HTERT RPE-1 (cell line): ENCODE data around the gene C11orf24.

Experiments used
- in situ Hi-C: fragments of 300-500 bp; cut with MboI; formaldehyde crosslinking; loops from 4 replicates; pipeline ENCODE4 v1.14.3; 2020; ENCODE audit warnings: low sequenced_read_pairs

The C11orf24 gene

GRCh38 chr11:68271781-68272608 is at the start of gene C11orf24:
Gene C11orf24, minus strand, starts transcription at chr11:68271973. Its CDS starts 8,206 bp downstream, at chr11:68263767.
- in situ Hi-C loops, result no loop called here

DNA sequence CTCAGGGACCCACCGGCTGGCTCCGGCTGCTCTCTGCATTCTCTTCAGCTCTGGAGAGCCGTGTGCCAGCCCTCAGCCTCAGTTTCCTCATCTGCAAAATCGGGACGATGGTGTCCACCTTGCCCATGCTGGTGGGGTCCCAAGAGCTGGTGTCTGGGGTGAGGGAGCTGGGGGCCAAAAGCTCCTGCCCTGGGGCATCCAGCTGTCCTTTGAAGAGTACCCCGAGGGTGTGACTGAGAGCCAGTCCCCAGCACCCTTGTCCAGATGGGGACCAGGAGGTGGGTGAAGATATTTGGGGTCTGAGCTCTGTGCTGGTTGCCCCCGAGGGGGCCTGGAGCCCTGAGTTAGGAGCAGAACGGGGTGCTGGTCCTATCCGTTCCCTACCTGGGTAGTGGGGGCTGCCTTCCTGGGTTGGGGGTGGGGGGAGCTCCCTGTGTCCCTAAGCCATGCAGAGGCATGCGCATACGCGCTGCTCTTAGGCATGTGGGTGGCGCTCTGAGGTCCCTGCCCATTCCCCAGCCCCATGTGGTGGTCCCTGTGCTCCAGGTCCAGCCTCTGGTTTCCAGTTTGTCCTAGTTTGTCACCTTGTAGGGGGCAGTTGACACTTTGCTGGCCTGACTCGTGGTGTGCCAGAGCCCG is 45.5 kb upstream of the C11orf24 start:
- in situ Hi-C loops, result no loop called here

- in situ Hi-C loops, result no loop called here
Observed at GRCh38 chr11:68315171-68315920, 43.6 kb upstream of the C11orf24 start.

DNA sequence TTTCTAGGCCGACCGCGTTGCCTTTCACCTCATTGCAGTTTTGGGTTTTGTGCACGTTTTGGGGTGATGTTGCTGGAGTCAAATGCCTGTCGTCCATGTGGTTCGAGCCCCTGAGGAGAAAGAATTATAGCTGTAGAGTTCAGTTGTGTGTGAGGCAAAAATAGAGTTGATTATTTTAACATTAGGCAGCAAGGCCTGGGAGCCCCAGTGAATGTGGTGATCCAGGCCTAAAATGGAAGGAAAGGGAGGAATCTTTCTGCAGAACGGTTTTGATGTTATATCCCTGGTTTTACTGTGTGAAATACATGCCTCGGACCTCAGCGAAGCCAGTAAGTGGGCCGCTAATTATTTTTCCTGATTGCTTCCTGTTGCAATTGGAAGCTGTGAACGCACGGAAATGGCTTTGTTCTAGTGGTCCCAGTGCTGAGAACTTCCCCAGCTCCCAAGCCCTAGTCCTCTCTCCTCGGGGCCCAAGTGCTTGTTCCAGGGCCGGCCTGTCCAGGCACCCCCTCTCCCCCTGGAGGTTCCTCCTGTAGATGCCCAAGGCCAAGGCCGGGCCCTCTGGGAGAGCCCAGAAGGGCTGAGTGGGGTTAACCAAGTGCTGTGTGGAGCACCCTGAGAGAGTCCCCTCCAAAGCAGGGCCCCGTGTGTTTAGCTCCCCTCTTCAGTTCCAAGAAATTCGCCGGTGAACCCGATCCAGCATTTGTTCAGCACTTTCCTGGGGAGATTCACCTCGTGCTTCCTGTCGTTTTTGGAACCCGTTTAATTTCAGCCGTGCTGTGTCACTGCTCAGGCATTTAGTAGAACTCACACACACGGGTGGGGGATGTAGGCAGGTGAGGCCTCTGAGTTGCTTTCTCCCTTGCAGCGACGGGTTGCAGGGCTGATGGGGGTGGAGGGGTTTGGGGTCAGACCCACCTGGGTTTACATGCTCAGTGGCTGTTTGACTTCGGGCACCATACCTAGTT is 42.7 kb upstream of the C11orf24 start:
- in situ Hi-C loops, result no loop called here

DNA sequence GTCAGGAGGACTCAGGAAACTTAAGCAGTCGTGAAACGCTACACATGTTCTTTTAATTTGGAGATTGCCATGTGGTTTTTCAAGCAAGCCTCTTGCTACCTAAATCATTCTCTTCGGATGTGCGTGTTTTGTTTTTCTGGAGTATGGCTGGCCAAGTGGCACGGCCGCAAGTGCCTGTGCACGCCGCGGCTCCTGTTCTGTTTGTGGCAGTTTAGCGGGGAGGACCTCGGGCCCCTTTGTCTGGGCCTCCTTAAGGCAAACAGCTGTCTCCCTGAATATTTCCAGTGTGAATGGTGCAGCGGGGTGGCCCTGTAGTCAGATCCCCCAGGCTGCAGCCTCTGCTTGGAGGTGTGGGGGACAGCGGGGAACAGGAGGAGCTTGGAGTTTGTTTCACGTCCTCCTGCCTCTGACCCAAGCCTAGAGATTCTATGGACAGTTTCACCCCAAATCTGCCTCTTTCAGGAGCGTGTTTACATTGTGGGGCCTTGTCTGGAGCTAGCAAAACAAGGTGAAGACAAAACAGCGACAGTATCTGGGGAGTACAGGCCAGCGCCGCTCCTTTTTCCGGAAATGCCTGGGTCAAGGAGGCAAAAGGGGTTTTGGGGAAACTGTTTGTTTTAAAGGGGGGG is 41.9 kb upstream of the C11orf24 start:
- in situ Hi-C loops, result no loop called here

GRCh38 chr11:68312780-68313573 is 41.2 kb upstream of the C11orf24 start:
- in situ Hi-C loops, result no loop called here

DNA sequence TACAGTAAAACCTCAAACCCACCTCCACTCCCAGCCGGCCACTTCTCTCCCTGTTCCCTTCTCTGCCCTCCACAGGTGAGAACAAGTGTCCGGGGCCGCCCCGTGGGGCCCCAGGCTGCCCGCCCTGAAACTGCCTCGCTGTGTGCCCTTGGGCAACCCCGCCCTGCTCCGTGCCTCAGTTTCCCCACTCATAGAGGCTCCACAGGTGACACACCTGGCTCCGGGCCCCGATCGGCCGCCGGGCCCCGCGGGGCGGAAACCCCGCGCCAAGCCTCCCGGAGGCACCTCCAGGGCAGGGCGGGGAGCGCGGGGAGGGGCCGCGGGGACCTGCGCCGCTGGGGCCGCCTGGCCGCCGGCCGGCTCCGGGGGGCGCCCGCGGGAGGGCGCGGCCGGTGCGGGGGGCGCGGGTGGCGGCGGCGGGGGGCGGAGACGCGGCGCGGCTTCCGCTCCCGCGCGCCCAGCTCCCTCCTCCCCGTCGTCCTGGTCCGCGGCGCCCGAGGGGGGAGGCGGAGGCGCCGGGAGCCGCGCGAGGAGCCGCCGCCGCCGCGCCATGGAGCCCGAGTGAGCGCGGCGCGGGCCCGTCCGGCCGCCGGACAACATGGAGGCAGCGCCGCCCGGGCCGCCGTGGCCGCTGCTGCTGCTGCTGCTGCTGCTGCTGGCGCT is 40.5 kb upstream of the C11orf24 start, which contains the start of gene LRP5:
LRP5 (plus strand) TSS at position 475 of the 663 bp plus-strand sequence; CDS start at position 599, 124 bp downstream.
- in situ Hi-C loops, result no loop called here

DNA sequence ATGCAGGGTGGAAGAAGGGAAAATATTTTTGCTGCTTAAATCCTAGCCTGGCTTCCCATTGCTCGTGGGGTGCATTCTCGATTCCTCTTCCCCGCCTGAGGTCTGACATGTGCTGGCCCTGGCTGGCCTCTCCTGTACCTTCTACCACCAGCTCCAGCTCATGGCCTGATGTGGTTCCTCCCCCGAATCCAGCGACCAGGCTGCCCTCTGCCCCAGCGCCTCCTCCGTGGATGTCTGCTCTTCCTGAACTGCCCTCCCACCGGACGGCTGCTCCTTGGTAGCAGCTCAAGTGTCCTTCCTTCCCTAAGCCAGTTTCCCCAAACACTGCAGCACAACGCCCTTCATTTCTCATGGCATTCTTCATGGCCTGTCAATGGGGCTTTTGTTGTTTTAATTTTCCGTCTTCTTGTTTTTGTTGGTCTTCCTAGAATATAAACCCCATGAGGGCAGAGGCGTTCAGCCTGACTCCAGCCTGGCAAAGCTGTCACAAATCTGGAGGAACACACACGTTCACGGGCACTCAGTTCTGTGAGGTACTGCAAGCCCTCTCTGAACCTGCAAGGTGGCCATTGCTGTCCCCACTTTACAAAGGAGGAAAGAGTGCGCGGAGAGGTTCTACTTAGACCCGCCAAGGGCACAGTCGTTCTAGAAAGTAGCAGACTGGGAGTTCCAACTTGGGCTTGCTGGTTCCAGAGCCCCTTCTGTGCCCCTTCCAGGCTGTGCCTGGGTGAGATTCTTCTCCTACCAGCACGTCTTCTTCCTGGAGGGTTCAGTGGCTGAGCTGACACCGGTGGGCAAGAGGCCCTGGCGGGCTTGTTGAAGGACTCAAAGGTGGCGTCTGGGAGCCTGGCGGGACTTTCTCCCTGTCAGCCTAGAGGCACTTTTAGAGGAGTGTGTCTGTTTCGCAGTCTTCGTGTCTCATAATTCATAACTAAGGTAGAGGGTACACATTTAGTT is 39.7 kb upstream of the C11orf24 start:
- in situ Hi-C loops, result no loop called here

DNA sequence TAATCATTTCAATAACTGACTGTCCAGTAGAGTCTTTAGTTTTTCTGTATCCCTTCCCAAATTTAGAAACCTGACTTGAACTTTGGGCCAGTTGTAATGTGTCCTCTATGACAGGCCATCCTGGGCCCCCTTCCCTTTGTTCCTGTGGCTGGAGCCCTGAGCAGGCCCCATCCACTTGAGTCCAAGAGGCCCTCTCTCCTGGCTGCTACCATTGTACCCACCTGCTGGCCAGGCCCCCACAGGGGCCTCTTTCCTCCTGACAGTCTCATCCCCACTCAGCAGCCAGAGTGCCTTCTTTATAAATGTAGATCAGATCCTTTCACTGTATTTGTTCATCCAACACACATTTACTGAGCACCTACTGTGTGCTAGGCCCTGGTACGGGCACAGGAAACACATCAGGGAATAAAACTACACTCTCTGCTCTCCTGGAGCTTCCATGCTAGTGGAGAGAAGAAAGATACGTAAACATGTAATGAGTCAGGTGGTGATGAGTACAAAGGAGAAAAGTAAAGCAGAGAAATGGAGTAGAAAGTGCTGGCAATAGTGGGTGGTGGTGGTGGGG is 37.9 kb upstream of the C11orf24 start:
- in situ Hi-C loops, result no loop called here

GRCh38 chr11:68308068-68308467 is 36.3 kb upstream of the C11orf24 start:
- in situ Hi-C loops, result no loop called here

DNA sequence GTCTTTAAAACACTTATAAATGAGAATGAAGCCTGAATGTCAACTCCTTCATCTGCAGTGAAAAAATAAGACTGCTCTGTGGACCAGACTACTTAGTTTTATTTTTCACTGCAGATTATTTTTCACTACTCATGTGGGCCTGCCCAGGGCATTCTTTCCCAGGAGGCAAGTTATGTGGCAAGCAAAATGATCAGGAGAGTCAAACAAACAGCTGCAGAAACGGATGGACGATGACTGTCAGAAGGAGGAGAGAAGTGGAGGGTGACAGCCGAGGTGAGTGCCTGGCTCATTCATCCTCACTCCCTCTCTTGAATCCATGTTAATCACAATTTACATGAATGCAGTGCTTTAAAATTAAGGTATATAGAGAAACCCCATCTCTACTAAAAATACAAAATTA is 34.9 kb upstream of the C11orf24 start:
- in situ Hi-C loops, result no loop called here

GRCh38 chr11:68303982-68304780 is 32.4 kb upstream of the C11orf24 start:
- in situ Hi-C loops, result no loop called here

DNA sequence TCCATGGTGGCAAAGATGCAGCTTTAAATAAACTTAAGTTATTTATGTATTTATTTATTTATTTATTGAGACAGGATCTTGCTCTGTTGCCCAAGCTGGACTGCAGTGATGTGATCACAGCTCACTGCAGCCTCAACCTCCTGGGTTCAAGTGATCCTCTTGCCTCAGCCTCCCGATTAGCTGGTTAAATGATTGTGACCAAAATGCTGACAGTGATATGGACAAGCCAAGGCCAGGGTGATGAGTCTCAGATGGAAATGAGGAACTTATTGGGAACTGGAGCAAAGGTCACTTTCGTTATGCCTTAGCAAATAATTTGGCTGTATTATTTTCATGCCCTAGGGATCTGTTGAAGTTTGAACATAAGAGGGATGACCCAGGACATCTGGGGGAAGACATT is 31.3 kb upstream of the C11orf24 start:
- in situ Hi-C loops, result no loop called here

- in situ Hi-C loops, result no loop called here
Observed at GRCh38 chr11:68302670-68303069, 30.9 kb upstream of the C11orf24 start.

DNA sequence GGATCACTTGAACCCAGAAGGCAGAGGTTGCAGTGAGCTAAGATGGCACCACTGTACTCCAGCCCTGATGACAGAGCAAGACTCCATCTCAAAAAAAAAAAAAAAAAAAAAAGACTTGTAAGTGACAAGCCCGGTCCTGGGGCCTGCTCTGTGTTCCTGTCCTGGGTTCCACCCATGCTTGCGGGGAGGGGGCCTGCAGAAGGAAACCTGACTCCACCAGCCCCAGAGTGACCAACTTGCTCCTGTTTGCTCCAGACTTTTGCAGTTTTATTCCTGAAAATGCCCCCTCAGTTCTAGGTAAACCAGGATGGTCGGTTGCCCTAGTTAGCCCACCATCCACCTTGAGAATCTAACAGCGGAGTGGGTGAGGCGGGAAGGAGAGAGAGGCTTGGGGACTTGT is 30.5 kb upstream of the C11orf24 start:
- in situ Hi-C loops, result no loop called here

DNA sequence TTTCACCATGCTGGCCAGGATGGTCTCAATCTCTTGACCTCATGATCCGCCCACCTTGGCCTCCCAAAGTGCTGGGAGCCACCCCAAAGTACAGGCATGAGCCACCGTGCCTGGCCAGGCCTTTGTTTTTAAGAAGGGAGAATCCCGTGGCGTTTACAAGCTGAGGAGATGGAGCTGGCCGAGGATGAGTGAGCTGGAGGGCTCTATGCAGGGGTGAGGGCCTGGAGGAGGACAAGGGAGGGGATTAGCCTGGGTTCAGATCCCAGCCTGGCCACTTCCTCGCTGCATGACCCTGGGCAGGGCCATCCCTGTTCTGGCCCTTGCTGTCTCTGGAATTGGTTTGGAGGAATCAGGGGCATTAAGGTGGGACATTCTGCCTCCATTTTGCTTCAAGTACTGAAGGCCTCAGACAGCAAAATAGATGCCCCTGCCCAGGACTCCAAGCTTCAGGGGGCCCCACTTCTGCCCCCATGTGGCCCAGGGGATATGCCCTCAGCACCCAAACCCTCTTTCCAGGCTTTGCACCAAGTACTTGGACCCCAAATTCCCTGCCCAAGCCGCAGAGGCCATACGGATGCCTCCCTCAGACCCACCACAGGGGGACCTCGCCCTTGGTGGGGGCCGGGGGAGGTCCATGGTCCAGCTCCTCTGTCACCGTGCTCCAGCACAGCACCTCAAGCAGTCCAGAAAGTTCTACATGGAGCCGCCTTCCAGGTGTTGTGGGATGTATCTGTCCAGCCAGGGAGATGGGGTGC is 28.5 kb upstream of the C11orf24 start:
- in situ Hi-C loops, result no loop called here
